Cerebellar nuclear complex (tissue), 1 donor: ENCODE measurements around the gene TRPM8.

ENCODE experiments used
- DNase-seq, 2 experiments: peaks; one replicate each; lab custom pipeline; 2025; lab: John Stamatoyannopoulos, UW

Gene TRPM8

GRCh38 chr2:234002281-234002680 is 85.1 kb downstream of the TRPM8 start:
- DNase-seq: no peak

GRCh38 chr2:234003972-234004617 is 86.9 kb downstream of the TRPM8 start:
- peak in 1 of 2 experiments; percentile 28 for DNase-seq

- DNase-seq: no peak
These were observed 88.0 kb downstream of the TRPM8 start for GRCh38 chr2:234005126-234005525.

GRCh38 chr2:234006501-234006900 is 89.3 kb downstream of the TRPM8 start:
- DNase-seq: no peak

GRCh38 chr2:234014427-234014826 is 97.3 kb downstream of the TRPM8 start:
- DNase-seq: no peak

- no peak for DNase-seq
These were observed 98.7 kb downstream of the TRPM8 start for GRCh38 chr2:234015861-234016260.

GRCh38 chr2:234019896-234020295 is 102.7 kb downstream of the TRPM8 start:
- no peak for DNase-seq

GRCh38 chr2:234020332-234020731 is 103.2 kb downstream of the TRPM8 start:
- no peak for DNase-seq

- no peak for DNase-seq
These were observed 105.3 kb downstream of the TRPM8 start for GRCh38 chr2:234022424-234022823.

- DNase-seq: no peak
These were observed 107.1 kb downstream of the TRPM8 start for GRCh38 chr2:234024304-234024703.

GRCh38 chr2:234025466-234025865 is 108.3 kb downstream of the TRPM8 start:
- no peak for DNase-seq

- no peak for DNase-seq
These were observed 108.8 kb downstream of the TRPM8 start for GRCh38 chr2:234025891-234026401.

GRCh38 chr2:234026693-234027254 is 109.6 kb downstream of the TRPM8 start:
- DNase-seq: no peak

- no peak for DNase-seq
These were observed 110.5 kb downstream of the TRPM8 start for GRCh38 chr2:234027641-234028040.

GRCh38 chr2:234029150-234029733 is 112.1 kb downstream of the TRPM8 start:
- no peak for DNase-seq

GRCh38 chr2:234031207-234031606 is 114.0 kb downstream of the TRPM8 start:
- no peak for DNase-seq

- DNase-seq: no peak
These were observed 115.2 kb downstream of the TRPM8 start for GRCh38 chr2:234032279-234032856.

- no peak for DNase-seq
These were observed 116.0 kb downstream of the TRPM8 start for GRCh38 chr2:234033174-234033573.

GRCh38 chr2:234033885-234034284 is 116.7 kb downstream of the TRPM8 start:
- DNase-seq: no peak

GRCh38 chr2:234038076-234038802 is 121.1 kb downstream of the TRPM8 start:
- no peak for DNase-seq

- no peak for DNase-seq
These were observed 127.0 kb downstream of the TRPM8 start for GRCh38 chr2:234044157-234044556.

- DNase-seq: no peak
These were observed 129.3 kb downstream of the TRPM8 start for GRCh38 chr2:234046521-234046920.
